HepG2 (cell line): ENCODE measurements around the gene MYRFL. TPM values are rescaled to one million over a fixed set of nuclear protein-coding genes. Genes with fewer than 3 reads are reported as not detected.

ENCODE experiments used
- ATAC-seq: fragments of 200-7000 bp; cut with Tn5 transposase; 3 replicates; pipeline ENCODE4 v1.9.1; 2020; ENCODE audit warnings: mild to moderate bottlenecking, moderate library complexity
- BruUV-seq: library from RNA; stranded (reverse); fragments of 400-500 nt; replicated peaks from 2 replicates; lab custom pipeline; 2021; lab: Mats Ljungman, UMichigan
- CTCF ChIA-PET: fragments of 300-600 bp; formaldehyde crosslinking; extraction: SDS; loops from one replicate; lab custom pipeline; 2021; ENCODE audit warnings: low total read pairs, inconsistent platforms, low intra/inter-chr PET ratio; lab: Yijun Ruan, JAX
- POLR2A ChIA-PET: fragments of 350-600 bp; sonication (Branson Sonifier 250); formaldehyde crosslinking; loops from one replicate; lab custom pipeline; 2020; ENCODE audit warnings: antibody characterized with exemption, inconsistent platforms; lab: Yijun Ruan, JAX
- DNase-seq: peaks from one replicate; pipeline ENCODE4 v3.0.0-alpha.2; 2015; ENCODE audit warnings: low spot score
- FAIRE-seq: peaks from 3 replicates; lab custom pipeline; 2011; peaks lifted over from hg19 to GRCh38; lab: Jason Lieb, UNC
- H2AFZ ChIP-seq: one replicate; pipeline ENCODE4 v1.6.1; 2011; ENCODE audit warnings: low read length, inconsistent platforms
- H3K27ac ChIP-seq: fragments of 300-600 bp; 3 replicates; pipeline ENCODE4 v1.8.0; 2011; ENCODE audit warnings: mixed run types, mild to moderate bottlenecking, mixed read lengths, low read length, inconsistent platforms; ENCODE audit not compliant: insufficient read depth; ENCODE audit errors: extremely low read length
- H3K27me3 ChIP-seq, 2 experiments: fragments of 200-600 bp in 1 of 2; 2 replicates in 1 of 2; 3 replicates in 1 of 2; pipeline versions ENCODE4 v1.6.0 to v1.8.0; 2011; ENCODE audit warnings: low read length in 2 of 2, mild to moderate bottlenecking in 2 of 2, moderate library complexity in 2 of 2, inconsistent platforms in 1 of 2; ENCODE audit not compliant: insufficient read depth in 2 of 2, control insufficient read depth in 1 of 2
- H3K36me3 ChIP-seq, 2 experiments: fragments of 200-600 bp in 1 of 2; replicated peaks in 1 of 2; 2 replicates in 1 of 2; 3 replicates in 1 of 2; pipeline versions ENCODE4 v1.5.1 to v1.8.0; 2011; ENCODE audit warnings: low read length in 2 of 2, inconsistent platforms in 1 of 2; ENCODE audit not compliant: insufficient read depth in 2 of 2, control insufficient read depth in 1 of 2
- H3K4me1 ChIP-seq: 2 replicates; pipeline ENCODE4 v1.5.1; 2012; ENCODE audit warnings: low read length, inconsistent platforms; ENCODE audit not compliant: insufficient read depth
- H3K4me2 ChIP-seq: 2 replicates; pipeline ENCODE4 v1.6.0; 2011; ENCODE audit warnings: low read depth, low read length, inconsistent platforms
- H3K4me3 ChIP-seq, 3 experiments: fragments of 200-600 bp in 1 of 3; sonication (generic), shearing (Covaris generic) in 1 of 3; replicated peaks in 1 of 3; 2 replicates each; pipeline ENCODE4 v1.5.1; 2011 to 2016; ENCODE audit warnings: low read length in 3 of 3, inconsistent platforms in 2 of 3, low read depth in 2 of 3, mild to moderate bottlenecking in 2 of 3, control low read depth in 1 of 3, mixed read lengths in 1 of 3; ENCODE audit not compliant: insufficient read depth in 1 of 3
- H3K79me2 ChIP-seq: one replicate; pipeline ENCODE4 v1.6.1; 2011; ENCODE audit warnings: low read length, inconsistent platforms; ENCODE audit not compliant: insufficient read depth
- H3K9ac ChIP-seq: 2 replicates; pipeline ENCODE4 v1.6.0; 2011; ENCODE audit warnings: mild to moderate bottlenecking, low read depth, low read length, inconsistent platforms; ENCODE audit not compliant: insufficient read depth
- H3K9me3 ChIP-seq: 2 replicates; pipeline ENCODE4 v1.5.1; 2012; ENCODE audit warnings: mild to moderate bottlenecking, low read length
- H4K20me1 ChIP-seq: 2 replicates; pipeline ENCODE4 v1.6.0; 2011; ENCODE audit warnings: inconsistent platforms, mild to moderate bottlenecking, low read length, moderate library complexity; ENCODE audit not compliant: insufficient read depth
- ARNT2 ChIP-seq: sonication (generic); formaldehyde crosslinking; IDR thresholded peaks from 2 replicates; pipeline ENCODE4 v1.8.0; 2022; ENCODE audit warnings: mild to moderate bottlenecking, low read depth, missing genetic modification reagents, moderate library complexity
- EZH2 ChIP-seq: conservative IDR thresholded peaks from 2 replicates; pipeline ENCODE4 v1.6.1; 2012; ENCODE audit warnings: mild to moderate bottlenecking, low read depth, low read length, moderate library complexity
- GABPB1 ChIP-seq: IDR thresholded peaks from 2 replicates; pipeline ENCODE4 v1.6.1; 2016; ENCODE audit warnings: mild to moderate bottlenecking, missing genetic modification reagents, moderate library complexity, missing compliant biosample characterization
- HDAC1 ChIP-seq: sonication (generic); formaldehyde crosslinking; IDR thresholded peaks from 2 replicates; pipeline ENCODE4 v1.5.1; 2020; ENCODE audit warnings: mild to moderate bottlenecking, missing genetic modification reagents
- HIVEP1 ChIP-seq: sonication (generic); formaldehyde crosslinking; IDR thresholded peaks from 2 replicates; pipeline ENCODE4 v1.4.0; 2020; ENCODE audit warnings: mild to moderate bottlenecking, missing genetic modification reagents
- MXI1 ChIP-seq: IDR thresholded peaks from 3 replicates; pipeline ENCODE4 v1.6.1; 2012; ENCODE audit warnings: low read depth, low read length, inconsistent platforms, borderline replicate concordance
- NFIC ChIP-seq: IDR thresholded peaks from 2 replicates; pipeline ENCODE4 v1.6.1; 2012; ENCODE audit warnings: mild to moderate bottlenecking, low read length, inconsistent platforms
- PAX8 ChIP-seq: sonication (generic); formaldehyde crosslinking; IDR thresholded peaks from 2 replicates; pipeline ENCODE4 v1.8.0; 2022; ENCODE audit warnings: mild to moderate bottlenecking, missing genetic modification reagents, borderline replicate concordance
- SATB2 ChIP-seq: sonication (generic); formaldehyde crosslinking; IDR thresholded peaks from 2 replicates; pipeline ENCODE4 v1.5.0; 2020; ENCODE audit warnings: missing genetic modification reagents
- STAG1 ChIP-seq: sonication (generic); formaldehyde crosslinking; IDR thresholded peaks from 2 replicates; pipeline ENCODE4 v1.4.0; 2020; ENCODE audit warnings: missing genetic modification reagents
- ZC3H4 ChIP-seq: sonication (generic); formaldehyde crosslinking; IDR thresholded peaks from 2 replicates; pipeline ENCODE4 v1.4.0; 2020; ENCODE audit warnings: missing genetic modification reagents, borderline replicate concordance
- ZNF567 ChIP-seq: sonication (generic); formaldehyde crosslinking; IDR thresholded peaks from 2 replicates; pipeline ENCODE4 v1.8.1; 2023; ENCODE audit warnings: mild to moderate bottlenecking, missing genetic modification reagents, borderline replicate concordance
- ZNF75D ChIP-seq: sonication (generic); formaldehyde crosslinking; IDR thresholded peaks from 2 replicates; pipeline ENCODE4 v1.8.1; 2023; ENCODE audit warnings: missing genetic modification reagents, mild to moderate bottlenecking, borderline replicate concordance
- WGBS: methylation state at CpG from one replicate; pipeline ENCODE4 v1.1.6; 2017; ENCODE audit warnings: low lambda C conversion rate; 5-methylcytosine and 5-hydroxymethylcytosine counted together
- in situ Hi-C: cut with HindIII; loops from 2 replicates; pipeline ENCODE4 v1.10.0; 2017; ENCODE audit warnings: low pct_unique_long_range_greater_than_20kb; ENCODE audit not compliant: extremely low pct_ligation_motif_present
- intact Hi-C: fragments of 100-400 bp; cut with micrococcal nuclease; formaldehyde crosslinking; loops from one replicate; pipeline ENCODE4 v1.10.0; 2022; ENCODE audit not compliant: unreplicated experiment
- polyA plus RNA-seq, 8 experiments: library from polyadenylated mRNA; depleted of rRNA in 3 of 8; stranded (reverse) in 7 of 8; unstranded in 1 of 8; fragments of >200 nt; fragmentation: Illumina TruSeq in 4 of 8; extraction: Trizol in 4 of 8; gene quantifications; 2 replicates each; pipeline versions ENCODE4 v1.2.1 to v1.2.3, GENCODE V29; 2011 to 2016; ENCODE audit warnings: low read depth in 4 of 8, missing spikeins in 1 of 8, mixed read lengths in 1 of 8; ENCODE audit not compliant: insufficient read depth in 1 of 8
- total RNA-seq, 5 experiments: library from RNA; depleted of rRNA; stranded (reverse); fragments of >200 nt; fragmentation: Illumina TruSeq; extraction: Trizol; gene quantifications; 2 replicates each; pipeline ENCODE4 v1.2.3, GENCODE V29; 2016; ENCODE audit warnings: low read depth in 1 of 5
- TF ChIP-seq, protein P1 (sequence below): IDR thresholded peaks from 2 replicates; pipeline ENCODE4 v1.6.1; 2016; ENCODE audit warnings: mild to moderate bottlenecking
- TF ChIP-seq, protein P2 (sequence below): sonication (generic); formaldehyde crosslinking; IDR thresholded peaks from 2 replicates; pipeline ENCODE4 v1.4.0; 2020; ENCODE audit warnings: mild to moderate bottlenecking, missing genetic modification reagents
- TF ChIP-seq, protein P3 (sequence below): IDR thresholded peaks from 2 replicates; pipeline ENCODE4 v1.6.1; 2016; ENCODE audit warnings: control low read depth
- TF ChIP-seq, protein P4 (sequence below): IDR thresholded peaks from 2 replicates; pipeline ENCODE4 v1.6.1; 2012; ENCODE audit warnings: inconsistent platforms

Gene MYRFL
- total and polyA plus RNA-seq, 2 of the 13 experiments (the other 11 are each of a cell fraction or from before 2014, with no cell fraction given): 0.09 to 0.11 TPM

DNA sequence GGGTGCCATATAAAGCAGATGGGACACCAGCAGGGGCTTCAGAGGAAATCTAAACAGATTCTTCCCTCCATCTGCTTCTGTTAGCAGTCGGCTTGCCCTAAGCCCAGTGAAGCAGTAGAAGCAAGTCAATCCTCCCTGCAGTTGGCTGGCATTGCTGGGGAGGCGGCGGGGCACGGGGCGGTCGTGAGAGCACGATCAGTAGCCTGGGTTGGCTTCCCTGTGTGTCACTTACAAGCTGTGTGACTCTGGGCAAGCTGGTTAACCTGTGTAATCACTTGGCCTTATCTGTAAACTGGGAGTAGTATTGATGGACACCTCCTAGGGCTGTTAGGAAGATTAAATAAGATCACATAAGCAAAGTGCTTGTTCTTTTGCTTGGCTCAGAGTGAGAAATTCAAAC lies 19.4 kb downstream of the MYRFL start:
- POLR2A ChIA-PET: no interaction called here

More for the DNA sequence above, 19.4 kb downstream of the MYRFL start:
- Histone ChIP-seq H3K27me3 (no peaks in the 10 kb centered on the region), H3K4me2 (no peak overlapping the region), H3K27ac (no peak overlapping the region), H3K36me3 (no peaks in the 10 kb centered on the region)
- no peak for TF ChIP-seq ZNF567 (CRISPR knock-in tag)
- no peak for TF ChIP-seq ZNF75D
- no peak for TF ChIP-seq EZH2
- TF ChIP-seq, protein P1, sequence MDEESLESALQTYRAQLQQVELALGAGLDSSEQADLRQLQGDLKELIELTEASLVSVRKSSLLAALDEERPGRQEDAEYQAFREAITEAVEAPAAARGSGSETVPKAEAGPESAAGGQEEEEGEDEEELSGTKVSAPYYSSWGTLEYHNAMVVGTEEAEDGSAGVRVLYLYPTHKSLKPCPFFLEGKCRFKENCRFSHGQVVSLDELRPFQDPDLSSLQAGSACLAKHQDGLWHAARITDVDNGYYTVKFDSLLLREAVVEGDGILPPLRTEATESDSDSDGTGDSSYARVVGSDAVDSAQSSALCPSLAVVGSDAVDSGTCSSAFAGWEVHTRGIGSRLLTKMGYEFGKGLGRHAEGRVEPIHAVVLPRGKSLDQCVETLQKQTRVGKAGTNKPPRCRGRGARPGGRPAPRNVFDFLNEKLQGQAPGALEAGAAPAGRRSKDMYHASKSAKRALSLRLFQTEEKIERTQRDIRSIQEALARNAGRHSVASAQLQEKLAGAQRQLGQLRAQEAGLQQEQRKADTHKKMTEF: no peak
- TF ChIP-seq, protein P2, sequence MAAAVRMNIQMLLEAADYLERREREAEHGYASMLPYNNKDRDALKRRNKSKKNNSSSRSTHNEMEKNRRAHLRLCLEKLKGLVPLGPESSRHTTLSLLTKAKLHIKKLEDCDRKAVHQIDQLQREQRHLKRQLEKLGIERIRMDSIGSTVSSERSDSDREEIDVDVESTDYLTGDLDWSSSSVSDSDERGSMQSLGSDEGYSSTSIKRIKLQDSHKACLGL: no peak
- TF ChIP-seq, protein P3, sequence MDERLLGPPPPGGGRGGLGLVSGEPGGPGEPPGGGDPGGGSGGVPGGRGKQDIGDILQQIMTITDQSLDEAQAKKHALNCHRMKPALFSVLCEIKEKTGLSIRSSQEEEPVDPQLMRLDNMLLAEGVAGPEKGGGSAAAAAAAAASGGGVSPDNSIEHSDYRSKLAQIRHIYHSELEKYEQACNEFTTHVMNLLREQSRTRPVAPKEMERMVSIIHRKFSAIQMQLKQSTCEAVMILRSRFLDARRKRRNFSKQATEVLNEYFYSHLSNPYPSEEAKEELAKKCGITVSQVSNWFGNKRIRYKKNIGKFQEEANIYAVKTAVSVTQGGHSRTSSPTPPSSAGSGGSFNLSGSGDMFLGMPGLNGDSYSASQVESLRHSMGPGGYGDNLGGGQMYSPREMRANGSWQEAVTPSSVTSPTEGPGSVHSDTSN (CRISPR knock-in tag): no peak
- TF ChIP-seq GABPB1 (CRISPR knock-in tag): no peak
- TF ChIP-seq ZC3H4 (CRISPR knock-in tag): no peak
- TF ChIP-seq HDAC1 (CRISPR knock-in tag): no peak
- no peak for TF ChIP-seq PAX8 (CRISPR knock-in tag)
- TF ChIP-seq SATB2 (CRISPR knock-in tag): no peak
- no peak for TF ChIP-seq ARNT2
- TF ChIP-seq, protein P4, sequence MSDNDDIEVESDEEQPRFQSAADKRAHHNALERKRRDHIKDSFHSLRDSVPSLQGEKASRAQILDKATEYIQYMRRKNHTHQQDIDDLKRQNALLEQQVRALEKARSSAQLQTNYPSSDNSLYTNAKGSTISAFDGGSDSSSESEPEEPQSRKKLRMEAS: no peak
- TF ChIP-seq MXI1: no peak
- no peak for TF ChIP-seq HIVEP1 (CRISPR knock-in tag)
- TF ChIP-seq NFIC: no peak
- TF ChIP-seq STAG1: no peak
- TF ChIP-seq, all 625 proteins: peak for 0
- CTCF ChIA-PET: no interaction called here
- Histone ChIP-seq H3K9me3 (no peaks in the 10 kb centered on the region), H3K4me1 (no peaks in the 10 kb centered on the region), H3K9ac (no peak overlapping the region), H4K20me1 (no peaks in the 10 kb centered on the region), H3K4me3 (no peak overlapping the region), H2AFZ (no peak overlapping the region), H3K79me2 (no peaks in the 10 kb centered on the region)
- ATAC-seq (no peak), DNase-seq (no peak), FAIRE-seq (no peak)
- in situ Hi-C loops (no loop called here), intact Hi-C loops (no loop called here)
- no TSS peak for BruUV-seq
- 0% methylated on average over 1 of the region's 7 CpGs for WGBS
